HG03108 (cell line): ENCODE data around the gene SRPX2.
A peak's percentile ranks its signal among the peaks of the same experiment; 100 is the strongest.

Source experiments
- ATAC-seq: cut with Tn5 transposase; IDR thresholded peaks from one replicate; pipeline ENCODE4 v1.9.1; 2021; ENCODE audit warnings: moderate library complexity; ENCODE audit not compliant: unreplicated experiment

The SRPX2 gene, protein sequence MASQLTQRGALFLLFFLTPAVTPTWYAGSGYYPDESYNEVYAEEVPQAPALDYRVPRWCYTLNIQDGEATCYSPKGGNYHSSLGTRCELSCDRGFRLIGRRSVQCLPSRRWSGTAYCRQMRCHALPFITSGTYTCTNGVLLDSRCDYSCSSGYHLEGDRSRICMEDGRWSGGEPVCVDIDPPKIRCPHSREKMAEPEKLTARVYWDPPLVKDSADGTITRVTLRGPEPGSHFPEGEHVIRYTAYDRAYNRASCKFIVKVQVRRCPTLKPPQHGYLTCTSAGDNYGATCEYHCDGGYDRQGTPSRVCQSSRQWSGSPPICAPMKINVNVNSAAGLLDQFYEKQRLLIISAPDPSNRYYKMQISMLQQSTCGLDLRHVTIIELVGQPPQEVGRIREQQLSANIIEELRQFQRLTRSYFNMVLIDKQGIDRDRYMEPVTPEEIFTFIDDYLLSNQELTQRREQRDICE

DNA sequence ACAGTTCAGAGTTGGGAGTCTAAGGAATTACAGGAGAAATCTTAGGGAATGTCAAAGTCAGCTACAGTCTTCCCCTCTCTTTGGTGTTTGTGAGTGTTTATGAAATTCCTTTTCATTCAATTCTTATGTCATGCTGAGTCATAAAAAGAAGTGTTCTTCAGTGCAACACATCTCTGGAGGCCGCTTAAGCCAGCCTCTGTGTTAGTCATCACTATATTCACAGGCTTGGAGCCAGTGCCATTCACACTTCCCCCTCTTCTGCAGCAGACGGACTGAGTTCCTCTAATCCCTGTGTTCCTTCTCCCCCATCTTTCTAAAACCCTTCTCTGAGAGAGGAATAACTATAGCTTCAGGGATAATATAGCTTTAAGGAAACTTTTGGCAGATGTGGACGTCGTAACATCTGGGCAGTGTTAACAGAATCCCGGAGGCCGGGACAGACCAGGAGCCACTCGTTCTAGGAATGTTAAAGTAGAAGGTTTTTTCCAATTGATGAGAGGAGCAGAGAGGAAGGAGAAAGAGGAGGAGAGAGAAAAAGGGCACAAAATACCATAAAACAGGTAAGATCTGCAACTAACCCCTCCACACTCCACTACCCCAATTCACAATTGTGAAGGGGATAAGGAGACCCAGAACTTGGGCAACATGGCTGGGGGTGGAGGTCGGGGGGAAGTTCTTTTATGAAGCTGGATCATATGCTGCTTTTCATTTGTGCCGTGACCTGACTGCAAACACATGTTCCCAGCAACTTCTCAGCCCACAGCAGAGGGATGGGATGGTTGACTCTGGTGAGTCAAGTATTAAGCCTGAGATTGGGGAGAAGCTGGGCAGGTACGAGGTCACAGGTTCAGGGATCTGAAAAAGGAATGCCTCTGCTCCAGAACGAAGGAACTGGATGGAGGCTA is at the start of gene SRPX2:
SRPX2 (plus strand) TSS at position 244 of the 905 bp plus-strand sequence. CDS start 2,124 bp downstream, outside the sequence.
- ATAC-seq = no peak

DNA sequence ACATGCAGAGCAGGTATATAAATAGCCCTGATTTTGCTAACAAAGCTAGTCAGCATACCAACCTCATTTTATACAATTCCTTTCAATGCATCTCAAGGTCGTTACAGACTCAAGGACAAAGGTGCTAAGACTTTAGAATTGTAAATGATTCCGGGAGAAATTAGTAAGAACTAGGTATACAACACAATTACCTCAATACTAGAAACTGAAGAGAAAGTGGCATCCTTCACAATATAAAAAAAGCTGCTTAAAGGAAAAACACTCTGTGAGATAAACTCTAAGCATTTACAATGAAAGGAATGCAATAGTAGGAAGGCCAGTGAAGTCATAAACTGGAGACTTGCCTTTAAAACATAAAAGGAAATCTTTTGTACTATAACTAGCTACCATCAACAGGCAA is 47.4 kb upstream of the SRPX2 start:
- no peak for ATAC-seq

DNA sequence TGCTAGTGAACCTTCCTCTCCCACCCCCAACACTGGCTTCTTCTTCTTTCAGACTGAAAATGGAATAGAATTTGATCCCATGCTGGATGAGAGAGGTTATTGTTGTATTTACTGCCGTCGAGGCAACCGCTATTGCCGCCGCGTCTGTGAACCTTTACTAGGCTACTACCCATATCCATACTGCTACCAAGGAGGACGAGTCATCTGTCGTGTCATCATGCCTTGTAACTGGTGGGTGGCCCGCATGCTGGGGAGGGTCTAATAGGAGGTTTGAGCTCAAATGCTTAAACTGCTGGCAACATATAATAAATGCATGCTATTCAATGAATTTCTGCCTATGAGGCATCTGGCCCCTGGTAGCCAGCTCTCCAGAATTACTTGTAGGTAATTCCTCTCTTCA is 44.5 kb upstream of the SRPX2 start:
- no peak for ATAC-seq

DNA sequence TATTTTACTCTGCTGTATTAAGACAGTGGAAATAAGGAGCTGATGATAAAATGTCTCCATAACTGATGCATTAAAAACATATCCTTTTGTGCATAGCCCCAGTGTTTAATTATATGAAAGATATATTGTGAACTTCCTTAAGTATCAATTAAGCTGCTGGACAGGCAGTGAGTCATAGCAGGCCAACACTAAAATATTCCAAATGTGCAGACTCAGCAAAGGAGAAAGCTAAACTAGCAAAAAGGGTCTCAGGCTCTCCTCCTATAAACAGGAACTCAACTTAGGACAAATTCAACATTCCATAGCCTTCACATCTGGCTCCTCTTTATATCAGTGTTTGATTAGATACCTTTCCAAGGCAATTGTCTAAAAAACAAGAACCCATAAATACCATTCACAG is 43.7 kb upstream of the SRPX2 start:
- no peak for ATAC-seq

DNA sequence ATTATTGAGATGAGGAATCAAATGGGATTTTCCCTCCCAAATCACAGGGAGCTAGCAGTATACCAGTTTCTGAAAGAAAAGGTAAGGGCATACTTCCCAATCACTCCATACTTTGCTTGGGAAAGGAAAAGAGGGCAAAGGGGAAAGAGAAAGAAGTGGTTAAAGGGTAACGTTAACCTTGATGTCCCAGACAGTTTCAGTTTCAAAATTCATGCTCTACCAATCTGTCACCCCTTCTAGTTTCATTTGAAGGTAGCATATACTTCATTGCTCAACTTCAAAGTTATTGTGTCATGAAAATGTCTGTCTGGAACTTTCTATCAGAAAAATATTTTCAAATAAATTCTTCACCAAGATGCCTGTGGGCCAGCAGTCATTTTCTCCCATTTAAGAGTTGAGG is 43.2 kb upstream of the SRPX2 start:
- no peak for ATAC-seq

DNA sequence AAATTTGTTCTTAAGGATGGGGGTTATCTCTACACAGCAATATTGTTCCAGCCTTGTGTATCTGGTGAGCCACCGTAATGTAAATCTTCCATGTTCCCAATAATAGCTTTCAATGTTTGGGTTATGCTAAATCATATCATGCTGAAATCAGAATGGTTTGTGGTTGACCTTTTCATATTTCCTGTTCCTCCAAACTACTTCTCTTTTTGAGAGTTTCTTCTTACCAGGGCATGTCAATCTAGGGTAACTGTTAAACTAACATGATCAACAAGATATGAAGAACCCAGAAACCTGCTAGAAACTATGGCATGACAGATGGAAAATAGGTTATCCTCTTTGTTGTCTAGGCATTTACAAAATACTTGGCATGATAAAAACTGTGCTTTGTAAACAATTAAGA is 37.2 kb upstream of the SRPX2 start:
- ATAC-seq = no peak

DNA sequence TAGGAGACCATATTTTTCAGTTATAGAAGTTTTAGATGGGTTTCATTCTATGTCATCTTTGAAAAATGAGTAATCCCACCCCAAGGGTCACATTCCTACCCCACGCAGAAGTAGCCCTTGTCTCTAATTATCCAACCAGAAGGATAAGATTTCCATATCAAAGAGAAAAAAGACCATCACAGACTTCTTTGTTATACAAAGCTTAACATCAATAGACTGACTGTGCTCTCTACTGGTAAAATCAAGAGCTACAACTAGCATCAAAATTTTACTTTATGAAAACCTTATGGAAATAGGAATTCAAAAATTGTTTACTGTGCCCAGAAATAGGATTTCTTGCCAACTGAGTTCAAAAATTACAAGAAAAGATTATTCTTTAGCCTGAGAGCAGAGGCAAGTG is 34.4 kb upstream of the SRPX2 start:
- ATAC-seq = no peak

DNA sequence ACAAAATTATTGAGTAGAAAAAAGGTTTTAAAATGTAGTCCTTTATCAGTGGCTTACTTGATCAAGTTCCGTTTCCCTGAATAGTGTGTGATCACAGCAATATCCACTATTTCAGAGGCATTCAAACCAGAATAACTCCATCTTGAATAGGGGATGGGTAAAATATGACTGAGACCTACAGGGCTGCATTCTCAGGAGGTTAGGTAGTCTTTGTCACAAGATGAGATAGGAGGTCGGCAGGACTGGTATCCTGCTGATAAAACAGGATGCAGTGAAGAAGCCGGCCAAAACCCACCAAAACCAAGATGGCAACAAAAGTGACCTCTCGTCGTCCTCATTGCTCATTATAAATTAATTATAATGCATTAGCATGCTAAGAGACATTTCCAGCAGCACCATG is 32.0 kb upstream of the SRPX2 start:
- ATAC-seq = no peak

DNA sequence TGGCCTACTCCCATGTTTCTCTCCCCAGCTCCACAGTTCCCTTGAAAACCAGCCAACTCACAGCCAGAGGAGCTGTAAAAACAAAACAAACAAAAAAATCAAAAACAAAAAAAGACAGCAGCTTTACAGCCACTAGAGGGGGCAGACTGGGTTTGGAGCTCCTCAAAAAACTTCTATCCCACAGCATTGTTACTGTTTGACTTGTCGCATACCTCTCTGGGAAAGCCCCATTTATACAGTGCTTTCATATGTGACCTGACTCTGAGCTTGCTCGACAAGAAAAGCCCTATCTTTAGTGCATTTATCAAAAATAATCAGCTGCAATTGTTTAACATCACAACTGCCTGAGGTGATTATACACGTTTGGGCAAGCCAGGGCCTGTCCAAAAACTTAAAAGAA is 29.0 kb upstream of the SRPX2 start:
- peak; percentile 99 for ATAC-seq

DNA sequence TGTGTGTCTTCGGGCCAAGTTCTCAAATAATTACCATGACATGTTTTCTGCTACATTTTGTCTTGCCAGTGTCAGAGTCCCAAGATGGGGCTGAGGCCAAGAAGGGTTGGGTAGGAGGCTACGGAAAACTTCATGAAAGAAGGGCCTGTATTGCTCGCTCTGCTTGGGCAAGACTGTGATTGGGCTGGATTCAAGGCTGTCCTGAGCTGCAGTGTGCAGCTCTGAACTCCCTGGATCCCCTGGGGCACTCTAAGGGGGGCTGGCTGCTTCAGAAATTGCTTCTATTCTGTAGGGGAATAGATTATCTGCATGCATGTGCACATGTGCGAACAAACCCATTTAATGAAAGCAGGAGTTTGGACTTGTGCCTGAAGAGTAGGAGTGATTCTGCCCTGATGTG is 21.0 kb upstream of the SRPX2 start:
- no peak for ATAC-seq

DNA sequence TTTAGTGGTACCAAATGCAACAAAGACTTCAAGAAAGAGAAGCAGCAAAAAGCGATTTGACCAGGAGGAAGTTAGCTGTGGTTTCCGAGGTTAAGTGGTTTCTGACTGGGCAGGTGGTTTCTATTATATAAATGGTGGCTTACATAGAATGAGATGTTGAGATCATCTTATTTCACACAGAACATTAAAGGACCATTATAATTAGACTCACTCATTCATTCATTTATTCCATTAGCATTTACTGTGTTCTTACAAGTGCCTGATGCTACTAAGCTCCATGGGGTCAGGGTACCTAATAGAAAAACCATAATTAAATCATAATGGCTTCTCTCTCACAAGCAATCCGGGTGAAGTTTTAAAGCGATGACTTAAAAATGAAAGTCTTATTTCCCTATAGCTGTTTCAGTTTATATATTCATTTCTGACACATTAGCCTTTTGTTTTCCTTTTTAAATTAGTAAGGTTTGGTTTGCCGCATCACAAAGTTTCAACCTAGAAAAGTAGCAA is 18.0 kb upstream of the SRPX2 start:
- ATAC-seq = peak; percentile 80

DNA sequence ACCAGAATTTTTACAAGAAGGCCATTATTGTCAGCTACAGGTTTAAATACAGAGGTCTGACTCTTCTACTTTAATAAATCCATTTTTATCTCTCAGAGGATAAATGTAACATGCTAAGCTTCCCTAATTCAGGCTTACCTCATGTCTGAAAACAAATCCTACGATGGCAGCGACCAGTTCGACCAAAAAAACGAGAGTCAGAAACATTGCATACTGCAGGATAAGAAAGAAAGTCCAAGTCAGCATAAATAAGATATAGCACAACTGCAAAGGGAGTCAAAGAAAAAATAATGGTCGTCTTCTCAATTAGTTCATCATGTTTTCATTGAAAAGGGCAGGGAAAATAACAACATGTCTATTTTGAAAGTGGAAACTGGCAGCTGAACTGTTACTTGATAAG is 9.0 kb upstream of the SRPX2 start:
- no peak for ATAC-seq

DNA sequence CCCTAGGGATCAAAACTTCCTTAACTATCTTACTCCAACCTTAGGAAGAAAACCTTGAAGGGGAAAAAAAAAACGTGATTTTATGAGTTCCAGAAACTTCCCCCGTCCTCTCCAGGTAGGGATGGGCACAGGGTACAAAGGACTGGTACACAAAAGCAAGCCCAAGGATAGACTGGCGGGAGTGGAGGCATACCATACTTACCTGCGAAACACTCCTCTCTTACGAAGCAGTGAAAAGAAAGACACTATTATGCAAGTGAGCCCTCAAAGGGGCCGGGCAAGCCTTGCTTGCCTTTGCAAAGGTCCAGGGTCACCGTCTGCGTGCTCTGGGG is 8.0 kb upstream of the SRPX2 start:
- no peak for ATAC-seq

DNA sequence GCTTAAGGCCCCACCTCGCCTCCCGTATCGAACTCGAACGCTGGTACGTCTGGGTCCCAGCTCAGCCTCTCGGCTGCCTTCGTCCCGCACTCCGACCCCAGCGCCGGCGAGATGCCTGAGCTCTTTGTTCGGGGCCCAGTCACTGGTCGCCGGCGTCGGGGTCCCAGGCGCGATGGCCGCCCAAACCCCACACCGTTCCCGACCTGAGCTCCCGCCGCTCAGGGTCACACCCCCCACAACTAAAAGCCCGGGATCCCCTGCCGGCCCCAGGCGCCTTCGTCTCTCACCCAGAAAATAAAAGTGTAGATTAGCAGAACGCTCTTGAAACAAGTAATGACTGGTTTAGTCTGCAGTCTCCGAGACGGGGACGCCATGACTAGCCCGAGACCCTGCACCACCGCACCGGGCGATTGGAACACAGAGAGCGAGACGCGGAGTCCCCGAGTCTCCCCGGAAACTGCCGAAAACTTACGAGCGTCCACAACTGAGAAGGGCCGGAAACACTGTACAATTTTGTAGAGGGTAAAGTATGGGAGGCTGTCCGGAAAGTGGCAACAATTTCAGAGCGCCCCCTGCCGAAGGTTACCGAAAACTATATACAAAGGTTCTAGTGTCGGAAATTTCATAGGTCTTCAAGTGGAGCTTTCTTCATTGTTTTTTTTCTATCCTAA is 7.5 kb upstream of the SRPX2 start, which contains the start of gene TSPAN6:
TSPAN6 (minus strand) TSS at position 486 of the 671 bp plus-strand sequence; CDS start at position 374, 112 bp downstream.
- peak; percentile 82 for ATAC-seq

DNA sequence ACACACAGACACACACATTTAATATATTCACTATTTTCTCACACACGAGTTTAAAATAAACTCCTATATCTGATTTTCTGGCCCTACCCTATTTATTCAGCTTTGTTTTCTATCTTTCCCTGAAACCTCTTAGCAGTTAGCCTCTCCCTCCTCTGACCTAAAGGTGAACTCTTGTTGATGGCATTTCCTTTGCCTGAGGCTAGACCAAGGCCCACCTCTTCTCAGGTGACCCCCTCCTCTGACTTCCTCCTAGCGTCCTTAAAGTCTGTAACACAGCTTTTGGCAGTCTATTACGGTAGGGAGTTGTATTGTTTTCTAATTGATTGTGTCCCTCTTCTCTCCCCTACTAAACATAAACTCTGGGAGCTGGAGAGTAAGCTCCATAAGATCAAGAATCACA is 1.7 kb upstream of the SRPX2 start:
- ATAC-seq = no peak

DNA sequence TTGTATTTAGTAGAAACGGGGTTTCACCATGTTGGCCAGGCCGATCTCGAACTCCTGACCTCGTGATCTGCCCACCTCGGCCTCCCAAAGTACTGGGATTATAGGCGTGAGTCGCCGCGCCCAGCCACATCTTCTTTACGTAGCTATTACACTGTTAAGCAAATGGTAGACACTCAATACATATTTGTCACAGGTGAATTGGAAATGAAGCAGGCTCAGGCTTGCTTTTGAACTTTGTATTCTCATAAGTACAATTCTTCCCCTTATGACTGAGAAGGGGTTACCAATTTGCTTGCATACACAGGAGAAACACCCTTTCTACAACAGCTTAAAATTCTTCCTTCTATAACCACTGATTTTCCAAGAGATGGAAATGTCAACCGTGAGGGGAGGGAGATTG is 787 bp upstream of the SRPX2 start:
- ATAC-seq = no peak

DNA sequence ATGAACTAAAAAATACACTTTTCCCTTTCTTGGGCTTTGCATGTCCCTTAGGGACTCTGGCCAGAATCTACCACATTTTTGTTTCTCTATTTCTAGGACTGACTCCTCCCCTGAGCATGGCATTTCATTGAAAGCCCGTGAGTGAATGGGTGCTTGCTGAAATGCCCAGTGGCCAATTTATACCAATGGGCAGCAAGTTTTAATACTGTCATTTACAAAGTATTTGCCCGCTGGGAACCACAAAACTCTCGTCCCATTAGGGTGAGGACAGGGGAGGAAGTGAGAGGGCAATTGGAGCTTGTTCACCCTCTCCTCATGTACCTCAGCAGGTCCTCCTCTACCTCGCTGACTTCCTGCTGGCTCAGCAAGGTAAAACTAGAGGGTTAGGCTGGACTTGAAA is 1.1 kb downstream of the SRPX2 start:
- ATAC-seq = no peak

DNA sequence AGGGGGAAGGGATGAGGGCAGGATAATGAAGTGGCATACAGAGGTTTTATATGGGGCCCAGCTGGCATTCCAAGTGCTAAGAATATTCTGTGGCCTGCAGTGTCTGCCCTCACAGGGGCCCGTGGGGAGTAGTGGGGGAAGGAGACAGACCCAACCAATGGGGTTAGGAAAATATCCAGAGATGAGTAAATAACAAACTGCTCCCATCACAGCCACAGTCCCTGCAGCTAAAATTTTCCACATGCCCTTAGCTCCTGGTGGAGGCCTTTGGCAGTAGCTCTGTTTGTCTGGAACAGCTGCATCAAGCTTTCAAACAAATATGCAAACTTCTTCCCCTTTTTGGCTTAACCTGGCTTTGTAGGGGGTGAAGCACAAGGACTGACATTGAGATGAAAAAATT is 3.1 kb downstream of the SRPX2 start:
- ATAC-seq = no peak

DNA sequence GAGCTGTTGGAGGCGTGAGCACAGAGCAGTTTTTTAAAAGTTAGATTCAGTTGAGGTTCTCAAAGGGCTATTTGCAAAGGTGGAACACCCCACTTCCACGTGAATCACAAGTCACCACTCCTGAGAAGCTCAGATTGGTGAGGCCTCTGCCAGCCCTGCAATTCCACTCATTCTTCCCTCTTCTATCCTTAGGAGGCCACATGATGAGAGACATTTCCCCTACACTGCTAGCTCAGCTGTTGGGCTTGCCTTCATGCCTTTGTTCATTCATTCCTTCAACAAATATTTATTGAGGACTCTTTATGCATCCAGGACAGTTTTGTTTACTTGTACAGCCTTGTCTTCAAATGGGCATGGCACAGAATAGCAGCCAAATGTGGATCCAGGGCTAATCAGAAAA is 3.7 kb downstream of the SRPX2 start:
- no peak for ATAC-seq

DNA sequence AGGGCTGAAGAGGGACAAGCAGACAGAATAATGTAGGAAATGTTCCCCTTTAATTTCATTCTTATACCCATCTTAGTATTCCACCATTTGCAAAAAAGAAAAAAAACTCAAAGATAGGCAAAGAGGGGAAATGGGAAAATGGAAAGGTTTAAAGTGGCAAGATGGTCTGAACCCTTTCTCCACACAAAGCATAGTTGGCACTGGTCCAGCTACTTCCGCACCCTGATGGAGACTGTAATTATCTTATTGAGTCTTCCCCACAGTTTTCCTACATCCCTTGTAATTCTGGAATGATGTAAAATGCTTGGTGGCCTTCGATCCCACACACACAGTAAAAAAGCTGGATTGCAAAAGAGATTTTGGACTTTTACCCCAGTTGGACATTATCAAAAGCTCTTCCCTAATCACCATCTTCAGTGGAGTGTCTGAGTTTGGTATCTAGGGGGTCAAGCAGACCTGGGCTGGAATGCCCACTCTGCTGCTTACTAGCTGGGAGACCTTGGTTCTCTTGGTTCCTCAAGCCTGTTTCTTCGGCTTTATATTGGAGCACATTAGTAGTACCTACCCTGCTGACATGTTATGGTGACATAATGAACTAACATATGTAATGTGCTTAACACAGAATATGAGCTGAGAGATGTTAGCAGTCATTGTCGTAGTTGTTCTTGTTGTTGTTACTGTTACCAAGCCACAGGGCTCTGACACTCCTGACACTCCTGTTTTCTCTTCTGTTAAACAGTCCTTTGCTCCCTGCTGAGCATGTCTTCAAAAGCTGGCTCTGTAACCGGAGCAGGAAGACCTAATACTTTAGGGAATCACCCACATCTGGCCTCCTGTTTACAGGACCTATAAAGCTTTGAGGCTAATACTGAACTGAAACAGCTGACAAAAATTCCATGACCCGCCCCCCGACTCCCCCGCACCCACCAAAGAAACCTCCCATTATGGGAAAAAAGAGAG is 4.7 kb downstream of the SRPX2 start:
- ATAC-seq = no peak
